HepG2 (cell line): Measurements from ENCODE around the gene TMEM95. TPM values are rescaled to one million over a fixed set of nuclear protein-coding genes. Genes with fewer than 3 reads are reported as not detected.
A peak's percentile ranks its signal among the peaks of the same experiment; 100 is the strongest.

Experiments
- HOXA5 ChIP-seq: sonication (generic); formaldehyde crosslinking; IDR thresholded peaks from 2 replicates; pipeline ENCODE4 v1.4.0; 2020; ENCODE audit warnings: missing genetic modification reagents
- MAZ ChIP-seq, 2 experiments: sonication (generic) in 1 of 2; formaldehyde crosslinking in 1 of 2; IDR thresholded peaks; 2 replicates each; pipeline versions ENCODE4 v1.5.0 to v1.6.1; 2012 to 2020; ENCODE audit warnings: low read depth in 2 of 2, mild to moderate bottlenecking in 2 of 2, borderline replicate concordance in 1 of 2, improper control_type of control experiment in 1 of 2, low read length in 1 of 2, missing genetic modification reagents in 1 of 2, moderate library complexity in 1 of 2
- MEF2D ChIP-seq: sonication (generic); formaldehyde crosslinking; IDR thresholded peaks from 2 replicates; pipeline ENCODE4 v1.5.1; 2020; ENCODE audit warnings: mild to moderate bottlenecking, missing genetic modification reagents
- REL ChIP-seq: sonication (generic); formaldehyde crosslinking; conservative IDR thresholded peaks from 2 replicates; pipeline ENCODE4 v1.8.0; 2022; ENCODE audit warnings: mild to moderate bottlenecking, missing genetic modification reagents, moderate library complexity
- RNF2 ChIP-seq: fragments of 450-650 bp; conservative IDR thresholded peaks from 2 replicates; pipeline ENCODE4 v1.6.1; 2016; ENCODE audit warnings: low read depth
- TBX2 ChIP-seq: sonication (generic); formaldehyde crosslinking; IDR thresholded peaks from 2 replicates; pipeline ENCODE4 v1.5.0; 2020; ENCODE audit warnings: missing genetic modification reagents, mild to moderate bottlenecking, borderline replicate concordance
- TMF1 ChIP-seq: sonication (generic); formaldehyde crosslinking; IDR thresholded peaks from 2 replicates; pipeline ENCODE4 v1.8.1; 2022; ENCODE audit warnings: low read depth, missing genetic modification reagents
- ZFX ChIP-seq: sonication (generic); formaldehyde crosslinking; IDR thresholded peaks from 2 replicates; pipeline ENCODE4 v1.4.0; 2020; ENCODE audit warnings: mild to moderate bottlenecking, low read depth, missing genetic modification reagents, moderate library complexity
- ZNF335 ChIP-seq: sonication (generic); formaldehyde crosslinking; IDR thresholded peaks from 2 replicates; pipeline ENCODE4 v1.4.0; 2020; ENCODE audit warnings: missing genetic modification reagents
- ZNF33B ChIP-seq: sonication (generic); formaldehyde crosslinking; IDR thresholded peaks from 2 replicates; pipeline ENCODE4 v1.5.1; 2020; ENCODE audit warnings: mild to moderate bottlenecking, missing genetic modification reagents
- ZNF547 ChIP-seq: sonication (generic); formaldehyde crosslinking; IDR thresholded peaks from 2 replicates; pipeline ENCODE4 v1.5.1; 2020; ENCODE audit warnings: mild to moderate bottlenecking, missing genetic modification reagents
- ZNF564 ChIP-seq: sonication (generic); formaldehyde crosslinking; IDR thresholded peaks from 2 replicates; pipeline ENCODE4 v1.8.1; 2023; ENCODE audit warnings: mild to moderate bottlenecking, missing genetic modification reagents
- ZNF720 ChIP-seq: sonication (generic); formaldehyde crosslinking; IDR thresholded peaks from 2 replicates; pipeline ENCODE4 v1.4.0; 2020; ENCODE audit warnings: missing genetic modification reagents
- ZNF766 ChIP-seq: sonication (generic); formaldehyde crosslinking; IDR thresholded peaks from 2 replicates; pipeline ENCODE4 v1.5.0; 2020; ENCODE audit warnings: missing genetic modification reagents, borderline replicate concordance
- polyA plus RNA-seq, 8 experiments: library from polyadenylated mRNA; depleted of rRNA in 3 of 8; stranded (reverse) in 7 of 8; unstranded in 1 of 8; fragments of >200 nt; fragmentation: Illumina TruSeq in 4 of 8; extraction: Trizol in 4 of 8; gene quantifications; 2 replicates each; pipeline versions ENCODE4 v1.2.1 to v1.2.3, GENCODE V29; 2011 to 2016; ENCODE audit warnings: low read depth in 4 of 8, missing spikeins in 1 of 8, mixed read lengths in 1 of 8; ENCODE audit not compliant: insufficient read depth in 1 of 8
- total RNA-seq, 5 experiments: library from RNA; depleted of rRNA; stranded (reverse); fragments of >200 nt; fragmentation: Illumina TruSeq; extraction: Trizol; gene quantifications; 2 replicates each; pipeline ENCODE4 v1.2.3, GENCODE V29; 2016; ENCODE audit warnings: low read depth in 1 of 5
- TF ChIP-seq, protein P1 (sequence below): sonication (generic); formaldehyde crosslinking; IDR thresholded peaks from 2 replicates; pipeline ENCODE4 v1.4.0; 2020; ENCODE audit warnings: missing genetic modification reagents
- TF ChIP-seq, protein P2 (sequence below): sonication (generic); formaldehyde crosslinking; IDR thresholded peaks from 2 replicates; pipeline ENCODE4 v1.8.1; 2023; ENCODE audit warnings: mild to moderate bottlenecking, moderate library complexity, missing genetic modification reagents
- TF ChIP-seq, protein P3 (sequence below): sonication (generic); formaldehyde crosslinking; IDR thresholded peaks from 2 replicates; pipeline ENCODE4 v1.5.1; 2020; ENCODE audit warnings: mild to moderate bottlenecking, missing genetic modification reagents, moderate library complexity

The TMEM95 gene
- total and polyA plus RNA-seq, 2 of the 13 experiments (the other 11 are each of a cell fraction or from before 2014, with no cell fraction given) = not detected

DNA sequence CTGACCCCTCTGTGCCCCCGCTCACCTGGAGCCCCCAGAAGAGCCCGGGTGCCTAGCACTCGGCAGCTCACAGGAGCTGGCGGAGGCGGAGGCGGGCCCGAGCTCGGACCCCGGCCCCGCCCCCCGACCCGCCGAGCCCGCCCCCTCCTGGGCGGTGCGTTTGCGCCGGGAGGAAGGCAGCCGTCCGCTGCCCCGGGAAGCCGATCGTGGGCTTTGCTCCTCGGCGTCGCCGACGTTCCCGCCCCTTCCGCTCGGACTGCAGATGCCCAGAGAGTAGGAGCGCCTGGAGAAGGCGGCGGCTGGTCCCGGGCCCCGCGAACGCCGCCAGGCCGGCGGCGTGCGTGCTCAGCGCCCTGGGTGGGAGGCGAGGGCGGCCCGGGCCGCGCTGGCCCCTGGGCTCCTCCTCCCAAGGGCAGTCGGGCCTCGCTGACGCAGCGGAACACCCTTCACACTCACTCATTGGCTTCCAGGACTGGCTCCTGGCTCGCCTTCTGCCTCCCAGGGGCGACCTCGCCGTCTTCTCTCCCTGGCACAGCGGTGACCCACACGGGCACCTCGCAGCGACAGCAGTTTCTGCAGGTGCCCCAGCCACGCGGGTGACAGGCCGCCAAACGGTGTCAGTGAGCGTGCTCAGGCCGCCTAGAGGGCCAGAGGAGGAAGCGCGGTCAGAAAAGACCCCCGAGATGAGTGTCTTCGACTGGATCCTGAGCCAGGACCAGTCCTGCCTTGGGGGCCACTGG, 39.7 kb downstream of the TMEM95 start, which contains the start of gene PLSCR3 (continued):
- TF ChIP-seq MAZ (IDR thresholded peaks at IDR 0.05; ENCODE audit: borderline replicate concordance, low read depth, low read length) = peak; percentile 41; the same call in 1 of the 2 replicates
- peak; percentile 86 for TF ChIP-seq MAZ (CRISPR knock-in tag; IDR thresholded peaks at IDR 0.05; ENCODE audit: low read depth)
- TF ChIP-seq ZNF766 (CRISPR knock-in tag) = peak; percentile 81; the same call in 1 of the 2 replicates
- peak; percentile 73; the same call in 1 of the 2 replicates for TF ChIP-seq REL (CRISPR knock-in tag)
- TF ChIP-seq, protein P1, sequence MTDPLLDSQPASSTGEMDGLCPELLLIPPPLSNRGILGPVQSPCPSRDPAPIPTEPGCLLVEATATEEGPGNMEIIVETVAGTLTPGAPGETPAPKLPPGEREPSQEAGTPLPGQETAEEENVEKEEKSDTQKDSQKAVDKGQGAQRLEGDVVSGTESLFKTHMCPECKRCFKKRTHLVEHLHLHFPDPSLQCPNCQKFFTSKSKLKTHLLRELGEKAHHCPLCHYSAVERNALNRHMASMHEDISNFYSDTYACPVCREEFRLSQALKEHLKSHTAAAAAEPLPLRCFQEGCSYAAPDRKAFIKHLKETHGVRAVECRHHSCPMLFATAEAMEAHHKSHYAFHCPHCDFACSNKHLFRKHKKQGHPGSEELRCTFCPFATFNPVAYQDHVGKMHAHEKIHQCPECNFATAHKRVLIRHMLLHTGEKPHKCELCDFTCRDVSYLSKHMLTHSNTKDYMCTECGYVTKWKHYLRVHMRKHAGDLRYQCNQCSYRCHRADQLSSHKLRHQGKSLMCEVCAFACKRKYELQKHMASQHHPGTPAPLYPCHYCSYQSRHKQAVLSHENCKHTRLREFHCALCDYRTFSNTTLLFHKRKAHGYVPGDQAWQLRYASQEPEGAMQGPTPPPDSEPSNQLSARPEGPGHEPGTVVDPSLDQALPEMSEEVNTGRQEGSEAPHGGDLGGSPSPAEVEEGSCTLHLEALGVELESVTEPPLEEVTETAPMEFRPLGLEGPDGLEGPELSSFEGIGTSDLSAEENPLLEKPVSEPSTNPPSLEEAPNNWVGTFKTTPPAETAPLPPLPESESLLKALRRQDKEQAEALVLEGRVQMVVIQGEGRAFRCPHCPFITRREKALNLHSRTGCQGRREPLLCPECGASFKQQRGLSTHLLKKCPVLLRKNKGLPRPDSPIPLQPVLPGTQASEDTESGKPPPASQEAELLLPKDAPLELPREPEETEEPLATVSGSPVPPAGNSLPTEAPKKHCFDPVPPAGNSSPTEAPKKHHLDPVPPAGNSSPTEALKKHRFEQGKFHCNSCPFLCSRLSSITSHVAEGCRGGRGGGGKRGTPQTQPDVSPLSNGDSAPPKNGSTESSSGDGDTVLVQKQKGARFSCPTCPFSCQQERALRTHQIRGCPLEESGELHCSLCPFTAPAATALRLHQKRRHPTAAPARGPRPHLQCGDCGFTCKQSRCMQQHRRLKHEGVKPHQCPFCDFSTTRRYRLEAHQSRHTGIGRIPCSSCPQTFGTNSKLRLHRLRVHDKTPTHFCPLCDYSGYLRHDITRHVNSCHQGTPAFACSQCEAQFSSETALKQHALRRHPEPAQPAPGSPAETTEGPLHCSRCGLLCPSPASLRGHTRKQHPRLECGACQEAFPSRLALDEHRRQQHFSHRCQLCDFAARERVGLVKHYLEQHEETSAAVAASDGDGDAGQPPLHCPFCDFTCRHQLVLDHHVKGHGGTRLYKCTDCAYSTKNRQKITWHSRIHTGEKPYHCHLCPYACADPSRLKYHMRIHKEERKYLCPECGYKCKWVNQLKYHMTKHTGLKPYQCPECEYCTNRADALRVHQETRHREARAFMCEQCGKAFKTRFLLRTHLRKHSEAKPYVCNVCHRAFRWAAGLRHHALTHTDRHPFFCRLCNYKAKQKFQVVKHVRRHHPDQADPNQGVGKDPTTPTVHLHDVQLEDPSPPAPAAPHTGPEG (CRISPR knock-in tag) = peak; percentile 70; the same call in 1 of the 2 replicates
- TF ChIP-seq TBX2 (CRISPR knock-in tag) = peak; percentile 41; the same call in 1 of the 2 replicates
- 0 out of 2 replicates have a peak, but pooled peaks have one; percentile 72 for TF ChIP-seq ZNF564
- TF ChIP-seq HOXA5 = no peak; the same call in 1 of the 2 replicates
- TF ChIP-seq ZFX (CRISPR knock-in tag) = peak; percentile 78
- TF ChIP-seq MEF2D (CRISPR knock-in tag) = peak; percentile 25; the same call in 1 of the 2 replicates
- TF ChIP-seq TMF1 = peak; percentile 68
- TF ChIP-seq, protein P2, sequence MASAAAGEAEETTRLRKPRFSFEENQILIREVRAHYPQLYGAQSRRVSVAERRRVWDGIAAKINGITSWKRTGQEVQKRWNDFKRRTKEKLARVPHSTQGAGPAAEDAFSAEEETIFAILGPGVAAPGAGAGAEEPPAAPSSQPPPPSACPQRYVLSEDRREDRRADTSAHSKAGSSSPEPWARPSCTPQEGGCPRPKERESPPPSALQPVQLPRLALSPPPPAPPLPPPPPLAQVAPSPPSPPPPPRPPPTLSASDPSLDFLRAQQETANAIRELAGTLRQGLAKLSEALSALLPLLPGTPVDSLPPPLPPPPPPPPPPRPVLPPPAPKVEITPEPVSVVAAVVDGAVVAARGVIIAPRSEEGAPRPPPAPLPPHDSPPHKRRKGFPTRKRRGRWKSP (CRISPR knock-in tag) = peak; percentile 34
- TF ChIP-seq, protein P3, sequence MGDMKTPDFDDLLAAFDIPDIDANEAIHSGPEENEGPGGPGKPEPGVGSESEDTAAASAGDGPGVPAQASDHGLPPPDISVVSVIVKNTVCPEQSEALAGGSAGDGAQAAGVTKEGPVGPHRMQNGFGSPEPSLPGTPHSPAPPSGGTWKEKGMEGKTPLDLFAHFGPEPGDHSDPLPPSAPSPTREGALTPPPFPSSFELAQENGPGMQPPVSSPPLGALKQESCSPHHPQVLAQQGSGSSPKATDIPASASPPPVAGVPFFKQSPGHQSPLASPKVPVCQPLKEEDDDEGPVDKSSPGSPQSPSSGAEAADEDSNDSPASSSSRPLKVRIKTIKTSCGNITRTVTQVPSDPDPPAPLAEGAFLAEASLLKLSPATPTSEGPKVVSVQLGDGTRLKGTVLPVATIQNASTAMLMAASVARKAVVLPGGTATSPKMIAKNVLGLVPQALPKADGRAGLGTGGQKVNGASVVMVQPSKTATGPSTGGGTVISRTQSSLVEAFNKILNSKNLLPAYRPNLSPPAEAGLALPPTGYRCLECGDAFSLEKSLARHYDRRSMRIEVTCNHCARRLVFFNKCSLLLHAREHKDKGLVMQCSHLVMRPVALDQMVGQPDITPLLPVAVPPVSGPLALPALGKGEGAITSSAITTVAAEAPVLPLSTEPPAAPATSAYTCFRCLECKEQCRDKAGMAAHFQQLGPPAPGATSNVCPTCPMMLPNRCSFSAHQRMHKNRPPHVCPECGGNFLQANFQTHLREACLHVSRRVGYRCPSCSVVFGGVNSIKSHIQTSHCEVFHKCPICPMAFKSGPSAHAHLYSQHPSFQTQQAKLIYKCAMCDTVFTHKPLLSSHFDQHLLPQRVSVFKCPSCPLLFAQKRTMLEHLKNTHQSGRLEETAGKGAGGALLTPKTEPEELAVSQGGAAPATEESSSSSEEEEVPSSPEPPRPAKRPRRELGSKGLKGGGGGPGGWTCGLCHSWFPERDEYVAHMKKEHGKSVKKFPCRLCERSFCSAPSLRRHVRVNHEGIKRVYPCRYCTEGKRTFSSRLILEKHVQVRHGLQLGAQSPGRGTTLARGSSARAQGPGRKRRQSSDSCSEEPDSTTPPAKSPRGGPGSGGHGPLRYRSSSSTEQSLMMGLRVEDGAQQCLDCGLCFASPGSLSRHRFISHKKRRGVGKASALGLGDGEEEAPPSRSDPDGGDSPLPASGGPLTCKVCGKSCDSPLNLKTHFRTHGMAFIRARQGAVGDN = peak; percentile 94
- no peak for TF ChIP-seq ZNF335 (CRISPR knock-in tag)
- peak; percentile 82; the same call in 1 of the 2 replicates for TF ChIP-seq RNF2
- TF ChIP-seq ZNF720 (CRISPR knock-in tag) = no peak
- TF ChIP-seq ZNF547 (CRISPR knock-in tag) = peak; percentile 73; the same call in 1 of the 2 replicates
- peak; percentile 75; the same call in 1 of the 2 replicates for TF ChIP-seq ZNF33B (CRISPR knock-in tag)
